Mesothelial cell of epicardium (in vitro differentiated cells): ENCODE results near the gene SCG3. TPM values are rescaled to one million over a fixed set of nuclear protein-coding genes. Genes with fewer than 3 reads are reported as not detected.

ENCODE experiments used
- DNase-seq, 2 experiments: peaks; one replicate each; pipeline ENCODE4 v3.0.0; 2021; ENCODE audit warnings: low spot score in 2 of 2; ENCODE audit not compliant: unreplicated experiment in 2 of 2
- H3K27ac Mint-ChIP-seq: 2 replicates; pipeline ENCODE4 v1.8.0; 2021; ENCODE audit warnings: mixed read lengths
- H3K27me3 Mint-ChIP-seq: 2 replicates; pipeline ENCODE4 v1.8.0; 2021; ENCODE audit warnings: low read depth, mixed read lengths
- H3K36me3 Mint-ChIP-seq: 2 replicates; pipeline ENCODE4 v1.8.0; 2021; ENCODE audit warnings: mixed read lengths
- H3K4me1 Mint-ChIP-seq: 2 replicates; pipeline ENCODE4 v1.8.0; 2021; ENCODE audit warnings: mixed read lengths
- H3K4me3 Mint-ChIP-seq: 2 replicates; pipeline ENCODE4 v1.8.0; 2021; ENCODE audit warnings: mild to moderate bottlenecking, moderate library complexity, mixed read lengths
- H3K9me3 Mint-ChIP-seq: 2 replicates; pipeline ENCODE4 v1.8.0; 2021; ENCODE audit warnings: mixed read lengths
- total RNA-seq: library from RNA; stranded (reverse); gene quantifications from 3 replicates; pipeline ENCODE4 v1.2.1, GENCODE V29; 2021
- TF ChIP-seq, protein P1 (sequence below): fragments of 200-600 bp; sonication (generic); IDR thresholded peaks from one replicate; pipeline ENCODE4 v1.5.0; 2021; ENCODE audit warnings: antibody characterized with exemption; ENCODE audit not compliant: unreplicated experiment

The SCG3 gene
- total RNA-seq, 1 donor from 2014 or later, result not detected

DNA sequence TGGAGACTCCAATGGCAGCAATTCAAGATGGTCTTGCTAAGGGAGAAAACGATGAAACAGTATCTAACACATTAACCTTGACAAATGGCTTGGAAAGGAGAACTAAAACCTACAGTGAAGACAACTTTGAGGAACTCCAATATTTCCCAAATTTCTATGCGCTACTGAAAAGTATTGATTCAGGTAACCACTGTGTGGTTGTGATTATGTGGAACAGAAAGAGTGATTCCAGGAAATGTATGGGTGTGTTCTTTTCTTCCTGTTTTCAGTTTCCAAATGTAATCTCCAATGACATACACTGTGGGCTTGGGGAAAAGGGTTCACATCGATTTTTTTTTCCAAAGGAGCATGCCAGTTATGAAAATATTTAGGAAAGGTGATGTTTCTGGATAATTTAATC, 10.9 kb downstream of the SCG3 start:
- Mint-ChIP-seq H3K36me3 (no peaks in the 10 kb centered on the region), H3K4me1 (no peaks in the 10 kb centered on the region), H3K9me3 (no peaks in the 10 kb centered on the region), H3K27me3 (peaks cover 20% of the 10 kb centered on the region), H3K4me3 (no peak overlapping the region), H3K27ac (no peak overlapping the region)
- DNase-seq, result no peak
- TF ChIP-seq, protein P1, sequence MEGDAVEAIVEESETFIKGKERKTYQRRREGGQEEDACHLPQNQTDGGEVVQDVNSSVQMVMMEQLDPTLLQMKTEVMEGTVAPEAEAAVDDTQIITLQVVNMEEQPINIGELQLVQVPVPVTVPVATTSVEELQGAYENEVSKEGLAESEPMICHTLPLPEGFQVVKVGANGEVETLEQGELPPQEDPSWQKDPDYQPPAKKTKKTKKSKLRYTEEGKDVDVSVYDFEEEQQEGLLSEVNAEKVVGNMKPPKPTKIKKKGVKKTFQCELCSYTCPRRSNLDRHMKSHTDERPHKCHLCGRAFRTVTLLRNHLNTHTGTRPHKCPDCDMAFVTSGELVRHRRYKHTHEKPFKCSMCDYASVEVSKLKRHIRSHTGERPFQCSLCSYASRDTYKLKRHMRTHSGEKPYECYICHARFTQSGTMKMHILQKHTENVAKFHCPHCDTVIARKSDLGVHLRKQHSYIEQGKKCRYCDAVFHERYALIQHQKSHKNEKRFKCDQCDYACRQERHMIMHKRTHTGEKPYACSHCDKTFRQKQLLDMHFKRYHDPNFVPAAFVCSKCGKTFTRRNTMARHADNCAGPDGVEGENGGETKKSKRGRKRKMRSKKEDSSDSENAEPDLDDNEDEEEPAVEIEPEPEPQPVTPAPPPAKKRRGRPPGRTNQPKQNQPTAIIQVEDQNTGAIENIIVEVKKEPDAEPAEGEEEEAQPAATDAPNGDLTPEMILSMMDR, result no peak

DNA sequence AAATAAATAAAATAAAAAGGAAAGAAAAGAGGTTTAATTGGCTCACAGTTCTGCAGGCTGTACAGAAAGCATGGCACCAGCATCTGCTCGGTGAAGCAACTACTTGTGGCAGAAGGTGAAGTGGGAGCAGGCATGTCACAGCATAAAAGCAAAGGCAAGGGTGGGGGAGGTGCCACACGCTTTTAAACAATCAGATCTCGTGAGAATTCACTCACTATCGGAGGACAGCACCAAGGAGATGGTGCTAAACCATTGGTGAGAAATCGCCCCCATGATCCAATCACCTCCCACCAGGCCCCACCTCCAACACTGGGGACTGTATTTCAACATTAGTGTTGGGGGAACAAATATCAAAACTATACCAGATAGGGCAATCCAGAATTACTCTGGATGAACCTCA, 15.3 kb downstream of the SCG3 start:
- no peak for DNase-seq
- H3K4me1 Mint-ChIP-seq, result no peaks in the 10 kb centered on the region
- H3K9me3 Mint-ChIP-seq, result no peaks in the 10 kb centered on the region
- TF ChIP-seq, protein P1, result no peak
- peaks cover 15% of the 10 kb centered on the region for H3K27me3 Mint-ChIP-seq
- H3K36me3 Mint-ChIP-seq, result no peaks in the 10 kb centered on the region
- no peak overlapping the region for H3K4me3 Mint-ChIP-seq
- no peak overlapping the region for H3K27ac Mint-ChIP-seq

GRCh38 chr15:51697163-51697562, 15.9 kb downstream of the SCG3 start:
- H3K27ac Mint-ChIP-seq, result no peak overlapping the region
- H3K9me3 Mint-ChIP-seq, result no peaks in the 10 kb centered on the region
- TF ChIP-seq, protein P1, result no peak
- H3K4me1 Mint-ChIP-seq, result no peaks in the 10 kb centered on the region
- peaks cover 9% of the 10 kb centered on the region for H3K27me3 Mint-ChIP-seq
- DNase-seq, result no peak
- H3K36me3 Mint-ChIP-seq, result no peaks in the 10 kb centered on the region
- no peak overlapping the region for H3K4me3 Mint-ChIP-seq

GRCh38 chr15:51699373-51699772, 18.1 kb downstream of the SCG3 start:
- no peak overlapping the region for H3K27ac Mint-ChIP-seq
- H3K27me3 Mint-ChIP-seq, result peaks cover 2% of the 10 kb centered on the region
- no peaks in the 10 kb centered on the region for H3K9me3 Mint-ChIP-seq
- H3K4me3 Mint-ChIP-seq, result no peak overlapping the region
- H3K36me3 Mint-ChIP-seq, result no peaks in the 10 kb centered on the region
- TF ChIP-seq, protein P1, result no peak
- no peaks in the 10 kb centered on the region for H3K4me1 Mint-ChIP-seq
- no peak for DNase-seq

- Mint-ChIP-seq H3K27ac (no peak overlapping the region), H3K36me3 (no peaks in the 10 kb centered on the region), H3K4me3 (no peak overlapping the region), H3K9me3 (no peaks in the 10 kb centered on the region), H3K4me1 (peaks cover 8% of the 10 kb centered on the region), H3K27me3 (peaks cover 2% of the 10 kb centered on the region)
- TF ChIP-seq, protein P1, result no peak
- no peak for DNase-seq
These were observed 21.4 kb downstream of the SCG3 start for GRCh38 chr15:51702710-51703109.

- no peak overlapping the region for H3K27ac Mint-ChIP-seq
- no peaks in the 10 kb centered on the region for H3K27me3 Mint-ChIP-seq
- H3K4me1 Mint-ChIP-seq, result peaks cover 16% of the 10 kb centered on the region
- TF ChIP-seq, protein P1, result no peak
- H3K9me3 Mint-ChIP-seq, result no peaks in the 10 kb centered on the region
- H3K4me3 Mint-ChIP-seq, result no peak overlapping the region
- H3K36me3 Mint-ChIP-seq, result no peaks in the 10 kb centered on the region
- no peak for DNase-seq
These were observed 25.0 kb downstream of the SCG3 start for GRCh38 chr15:51706291-51706690.
